K562 (cell line): Measurements from ENCODE around the gene RBM15. TPM values are rescaled to one million over a fixed set of nuclear protein-coding genes. Genes with fewer than 3 reads are reported as not detected.
A peak's percentile ranks its signal among the peaks of the same experiment; 100 is the strongest.

Source experiments
- BRF1 ChIP-seq: IDR thresholded peaks from 3 replicates; pipeline ENCODE4 v1.6.1; 2011; ENCODE audit warnings: borderline replicate concordance, mild to moderate bottlenecking; ENCODE audit not compliant: insufficient read length; ENCODE audit errors: extremely low read depth
- CREB5 ChIP-seq: fragments of 250-450 bp; sonication (Bioruptor Pico); IDR thresholded peaks from 2 replicates; pipeline ENCODE4 v1.5.0; 2020; ENCODE audit warnings: mild to moderate bottlenecking
- CXXC5 ChIP-seq: fragments of 250-450 bp; sonication (Bioruptor Pico); IDR thresholded peaks from 2 replicates; pipeline ENCODE4 v1.8.0; 2022; ENCODE audit warnings: inconsistent platforms, mild to moderate bottlenecking, moderate library complexity
- ELF4 ChIP-seq: fragments of 450-650 bp; formaldehyde crosslinking; IDR thresholded peaks from 2 replicates; pipeline ENCODE4 v1.4.0; 2022; ENCODE audit warnings: missing genetic modification characterization
- GATAD2B ChIP-seq: fragments of 450-650 bp; IDR thresholded peaks from 2 replicates; pipeline ENCODE4 v1.6.1; 2017; ENCODE audit warnings: mild to moderate bottlenecking, borderline replicate concordance
- PHB2 ChIP-seq: fragments of 450-650 bp; IDR thresholded peaks from 2 replicates; pipeline ENCODE4 v1.6.1; 2017; ENCODE audit warnings: low read depth
- RAD51 ChIP-seq: fragments of 450-650 bp; IDR thresholded peaks from 2 replicates; pipeline ENCODE4 v1.7.1; 2016; ENCODE audit warnings: low read depth, mild to moderate bottlenecking, borderline replicate concordance
- SIX5 ChIP-seq, 2 experiments: IDR thresholded peaks; 2 replicates each; pipeline ENCODE4 v1.6.1; 2011; ENCODE audit warnings: low read length in 2 of 2, borderline replicate concordance in 1 of 2, low read depth in 1 of 2, mild to moderate bottlenecking in 1 of 2, moderate library complexity in 1 of 2; ENCODE audit not compliant: insufficient read depth in 1 of 2
- SUPT5H ChIP-seq: fragments of 450-650 bp; IDR thresholded peaks from 2 replicates; pipeline ENCODE4 v1.6.1; 2016
- TARDBP ChIP-seq: fragments of 450-650 bp; IDR thresholded peaks from 2 replicates; pipeline ENCODE4 v1.6.1; 2016
- ZNF274 ChIP-seq: IDR thresholded peaks from 2 replicates; pipeline ENCODE4 v1.6.1; 2011; ENCODE audit warnings: low read depth, mild to moderate bottlenecking, low read length, moderate library complexity, borderline replicate concordance
- ZNF75A ChIP-seq: fragments of 450-650 bp; formaldehyde crosslinking; IDR thresholded peaks from 2 replicates; pipeline ENCODE4 v1.4.0; 2020; ENCODE audit warnings: mild to moderate bottlenecking
- polyA plus RNA-seq, 8 experiments: library from polyadenylated mRNA; depleted of rRNA in 4 of 8; stranded (reverse) in 5 of 8; unstranded in 3 of 8; fragments of >200 nt; fragmentation: Nextera tagmentation in 2 of 8; fragmentation: Illumina TruSeq in 1 of 8; extraction: Ambion mirVana in 2 of 8; extraction: Trizol in 1 of 8; gene quantifications; 2 replicates each; pipeline versions ENCODE4 v1.2.1 to v1.2.3, GENCODE V29; 2011 to 2014; ENCODE audit warnings: inconsistent platforms in 1 of 8, missing spikeins in 1 of 8
- total RNA-seq, 7 experiments: library from RNA; depleted of rRNA in 6 of 7; stranded (reverse); fragments of >200 nt in 6 of 7; fragmentation: Illumina TruSeq in 2 of 7; extraction: Trizol in 2 of 7; gene quantifications; 2 replicates each; pipeline versions ENCODE4 v1.2.1 to v1.2.3, GENCODE V29; 2011 to 2021; ENCODE audit warnings: low replicate concordance in 1 of 7
- TF ChIP-seq, protein P1 (sequence below): fragments of 450-650 bp; IDR thresholded peaks from 2 replicates; pipeline ENCODE4 v1.6.1; 2016; ENCODE audit warnings: missing biosample characterization, missing genetic modification characterization
- TF ChIP-seq, protein P2 (sequence below), 2 experiments: fragments of 450-650 bp in 1 of 2; IDR thresholded peaks; 2 replicates each; pipeline ENCODE4 v1.6.1; 2011 to 2017; ENCODE audit warnings: low read depth in 2 of 2, antibody characterized with exemption in 1 of 2, borderline replicate concordance in 1 of 2, low read length in 1 of 2, mild to moderate bottlenecking in 1 of 2, mixed read lengths in 1 of 2; ENCODE audit not compliant: control insufficient read depth in 1 of 2
- TF ChIP-seq, protein P3 (sequence below): sonication (generic); formaldehyde crosslinking; IDR thresholded peaks from 2 replicates; pipeline ENCODE4 v1.8.0; 2023; ENCODE audit warnings: missing genetic modification reagents, mild to moderate bottlenecking, borderline replicate concordance

The RBM15 gene
- total and polyA plus RNA-seq, 9 of the 15 experiments (the other 6 are each of a cell fraction or from before 2014, with no cell fraction given) = 2.4 to 63.4 (median 28.2) TPM

- TF ChIP-seq, protein P1, sequence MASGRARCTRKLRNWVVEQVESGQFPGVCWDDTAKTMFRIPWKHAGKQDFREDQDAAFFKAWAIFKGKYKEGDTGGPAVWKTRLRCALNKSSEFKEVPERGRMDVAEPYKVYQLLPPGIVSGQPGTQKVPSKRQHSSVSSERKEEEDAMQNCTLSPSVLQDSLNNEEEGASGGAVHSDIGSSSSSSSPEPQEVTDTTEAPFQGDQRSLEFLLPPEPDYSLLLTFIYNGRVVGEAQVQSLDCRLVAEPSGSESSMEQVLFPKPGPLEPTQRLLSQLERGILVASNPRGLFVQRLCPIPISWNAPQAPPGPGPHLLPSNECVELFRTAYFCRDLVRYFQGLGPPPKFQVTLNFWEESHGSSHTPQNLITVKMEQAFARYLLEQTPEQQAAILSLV (tag) = no peak
- TF ChIP-seq CREB5 (CRISPR knock-in tag) (no peak), ELF4 (CRISPR knock-in tag) (no peak), TARDBP (no peak), SIX5 (IDR thresholded peaks at IDR 0.05; ENCODE audit: borderline replicate concordance in 1 of 2, insufficient read depth in 1 of 2, low read depth in 1 of 2, low read length in 2 of 2) (no peak), SUPT5H (peak; percentile 98), CXXC5 (CRISPR knock-in tag) (peak; percentile 82; the same call in 1 of the 2 replicates), PHB2 (no peak), BRF1 (no peak), RAD51 (no peak), ZNF75A (CRISPR knock-in tag) (no peak), ZNF274 (no peak), GATAD2B (no peak)
- TF ChIP-seq, protein P2, sequence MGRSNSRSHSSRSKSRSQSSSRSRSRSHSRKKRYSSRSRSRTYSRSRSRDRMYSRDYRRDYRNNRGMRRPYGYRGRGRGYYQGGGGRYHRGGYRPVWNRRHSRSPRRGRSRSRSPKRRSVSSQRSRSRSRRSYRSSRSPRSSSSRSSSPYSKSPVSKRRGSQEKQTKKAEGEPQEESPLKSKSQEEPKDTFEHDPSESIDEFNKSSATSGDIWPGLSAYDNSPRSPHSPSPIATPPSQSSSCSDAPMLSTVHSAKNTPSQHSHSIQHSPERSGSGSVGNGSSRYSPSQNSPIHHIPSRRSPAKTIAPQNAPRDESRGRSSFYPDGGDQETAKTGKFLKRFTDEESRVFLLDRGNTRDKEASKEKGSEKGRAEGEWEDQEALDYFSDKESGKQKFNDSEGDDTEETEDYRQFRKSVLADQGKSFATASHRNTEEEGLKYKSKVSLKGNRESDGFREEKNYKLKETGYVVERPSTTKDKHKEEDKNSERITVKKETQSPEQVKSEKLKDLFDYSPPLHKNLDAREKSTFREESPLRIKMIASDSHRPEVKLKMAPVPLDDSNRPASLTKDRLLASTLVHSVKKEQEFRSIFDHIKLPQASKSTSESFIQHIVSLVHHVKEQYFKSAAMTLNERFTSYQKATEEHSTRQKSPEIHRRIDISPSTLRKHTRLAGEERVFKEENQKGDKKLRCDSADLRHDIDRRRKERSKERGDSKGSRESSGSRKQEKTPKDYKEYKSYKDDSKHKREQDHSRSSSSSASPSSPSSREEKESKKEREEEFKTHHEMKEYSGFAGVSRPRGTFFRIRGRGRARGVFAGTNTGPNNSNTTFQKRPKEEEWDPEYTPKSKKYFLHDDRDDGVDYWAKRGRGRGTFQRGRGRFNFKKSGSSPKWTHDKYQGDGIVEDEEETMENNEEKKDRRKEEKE (IDR thresholded peaks at IDR 0.05; ENCODE audit: borderline replicate concordance in 1 of 2, control insufficient read depth in 1 of 2, low read depth in 2 of 2, low read length in 1 of 2) = no peak
- TF ChIP-seq, protein P3, sequence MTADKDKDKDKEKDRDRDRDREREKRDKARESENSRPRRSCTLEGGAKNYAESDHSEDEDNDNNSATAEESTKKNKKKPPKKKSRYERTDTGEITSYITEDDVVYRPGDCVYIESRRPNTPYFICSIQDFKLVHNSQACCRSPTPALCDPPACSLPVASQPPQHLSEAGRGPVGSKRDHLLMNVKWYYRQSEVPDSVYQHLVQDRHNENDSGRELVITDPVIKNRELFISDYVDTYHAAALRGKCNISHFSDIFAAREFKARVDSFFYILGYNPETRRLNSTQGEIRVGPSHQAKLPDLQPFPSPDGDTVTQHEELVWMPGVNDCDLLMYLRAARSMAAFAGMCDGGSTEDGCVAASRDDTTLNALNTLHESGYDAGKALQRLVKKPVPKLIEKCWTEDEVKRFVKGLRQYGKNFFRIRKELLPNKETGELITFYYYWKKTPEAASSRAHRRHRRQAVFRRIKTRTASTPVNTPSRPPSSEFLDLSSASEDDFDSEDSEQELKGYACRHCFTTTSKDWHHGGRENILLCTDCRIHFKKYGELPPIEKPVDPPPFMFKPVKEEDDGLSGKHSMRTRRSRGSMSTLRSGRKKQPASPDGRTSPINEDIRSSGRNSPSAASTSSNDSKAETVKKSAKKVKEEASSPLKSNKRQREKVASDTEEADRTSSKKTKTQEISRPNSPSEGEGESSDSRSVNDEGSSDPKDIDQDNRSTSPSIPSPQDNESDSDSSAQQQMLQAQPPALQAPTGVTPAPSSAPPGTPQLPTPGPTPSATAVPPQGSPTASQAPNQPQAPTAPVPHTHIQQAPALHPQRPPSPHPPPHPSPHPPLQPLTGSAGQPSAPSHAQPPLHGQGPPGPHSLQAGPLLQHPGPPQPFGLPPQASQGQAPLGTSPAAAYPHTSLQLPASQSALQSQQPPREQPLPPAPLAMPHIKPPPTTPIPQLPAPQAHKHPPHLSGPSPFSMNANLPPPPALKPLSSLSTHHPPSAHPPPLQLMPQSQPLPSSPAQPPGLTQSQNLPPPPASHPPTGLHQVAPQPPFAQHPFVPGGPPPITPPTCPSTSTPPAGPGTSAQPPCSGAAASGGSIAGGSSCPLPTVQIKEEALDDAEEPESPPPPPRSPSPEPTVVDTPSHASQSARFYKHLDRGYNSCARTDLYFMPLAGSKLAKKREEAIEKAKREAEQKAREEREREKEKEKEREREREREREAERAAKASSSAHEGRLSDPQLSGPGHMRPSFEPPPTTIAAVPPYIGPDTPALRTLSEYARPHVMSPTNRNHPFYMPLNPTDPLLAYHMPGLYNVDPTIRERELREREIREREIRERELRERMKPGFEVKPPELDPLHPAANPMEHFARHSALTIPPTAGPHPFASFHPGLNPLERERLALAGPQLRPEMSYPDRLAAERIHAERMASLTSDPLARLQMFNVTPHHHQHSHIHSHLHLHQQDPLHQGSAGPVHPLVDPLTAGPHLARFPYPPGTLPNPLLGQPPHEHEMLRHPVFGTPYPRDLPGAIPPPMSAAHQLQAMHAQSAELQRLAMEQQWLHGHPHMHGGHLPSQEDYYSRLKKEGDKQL = no peak
These were observed 430 bp downstream of the RBM15 start (continued) for GRCh38 chr1:110339407-110340206.
